ENCODE results near the gene CYB5R2.

CYB5R2 gene

DNA sequence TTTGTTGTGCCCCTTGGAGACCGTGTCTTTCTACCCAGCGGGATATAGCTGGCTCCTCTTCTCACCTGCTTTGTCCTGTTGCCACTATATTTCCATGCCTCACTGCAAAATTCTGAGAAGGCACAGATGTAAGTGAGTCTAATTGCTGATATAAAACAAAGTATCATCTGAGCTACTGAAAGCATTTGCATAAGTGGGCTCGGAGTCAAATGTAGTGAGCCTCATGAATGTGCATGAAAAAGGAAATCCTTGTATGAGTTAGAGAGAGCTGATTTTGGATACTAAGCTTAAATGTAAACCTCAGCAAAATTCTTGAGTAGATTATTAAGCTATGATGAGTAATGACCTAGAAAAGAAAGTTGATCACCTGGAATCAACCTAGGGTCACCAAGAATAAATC, 19.1 kb upstream of the CYB5R2 start:
- TF ChIP-seq, protein P1, sequence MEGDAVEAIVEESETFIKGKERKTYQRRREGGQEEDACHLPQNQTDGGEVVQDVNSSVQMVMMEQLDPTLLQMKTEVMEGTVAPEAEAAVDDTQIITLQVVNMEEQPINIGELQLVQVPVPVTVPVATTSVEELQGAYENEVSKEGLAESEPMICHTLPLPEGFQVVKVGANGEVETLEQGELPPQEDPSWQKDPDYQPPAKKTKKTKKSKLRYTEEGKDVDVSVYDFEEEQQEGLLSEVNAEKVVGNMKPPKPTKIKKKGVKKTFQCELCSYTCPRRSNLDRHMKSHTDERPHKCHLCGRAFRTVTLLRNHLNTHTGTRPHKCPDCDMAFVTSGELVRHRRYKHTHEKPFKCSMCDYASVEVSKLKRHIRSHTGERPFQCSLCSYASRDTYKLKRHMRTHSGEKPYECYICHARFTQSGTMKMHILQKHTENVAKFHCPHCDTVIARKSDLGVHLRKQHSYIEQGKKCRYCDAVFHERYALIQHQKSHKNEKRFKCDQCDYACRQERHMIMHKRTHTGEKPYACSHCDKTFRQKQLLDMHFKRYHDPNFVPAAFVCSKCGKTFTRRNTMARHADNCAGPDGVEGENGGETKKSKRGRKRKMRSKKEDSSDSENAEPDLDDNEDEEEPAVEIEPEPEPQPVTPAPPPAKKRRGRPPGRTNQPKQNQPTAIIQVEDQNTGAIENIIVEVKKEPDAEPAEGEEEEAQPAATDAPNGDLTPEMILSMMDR (IDR thresholded peaks at IDR 0.05; ENCODE audit: extremely low read depth, insufficient read depth, missing control alignments) = no peak
- DNase-seq (ENCODE audit: low spot score) = no peak
- in situ Hi-C loops (cut with MboI; ENCODE audit: low pct_unique_long_range_greater_than_20kb, low sequenced_read_pairs, unreplicated experiment) = loop anchor here (10.0 kb wide), 1 partner anchor 598 kb away; no protein-coding TSS in a partner anchor

DNA sequence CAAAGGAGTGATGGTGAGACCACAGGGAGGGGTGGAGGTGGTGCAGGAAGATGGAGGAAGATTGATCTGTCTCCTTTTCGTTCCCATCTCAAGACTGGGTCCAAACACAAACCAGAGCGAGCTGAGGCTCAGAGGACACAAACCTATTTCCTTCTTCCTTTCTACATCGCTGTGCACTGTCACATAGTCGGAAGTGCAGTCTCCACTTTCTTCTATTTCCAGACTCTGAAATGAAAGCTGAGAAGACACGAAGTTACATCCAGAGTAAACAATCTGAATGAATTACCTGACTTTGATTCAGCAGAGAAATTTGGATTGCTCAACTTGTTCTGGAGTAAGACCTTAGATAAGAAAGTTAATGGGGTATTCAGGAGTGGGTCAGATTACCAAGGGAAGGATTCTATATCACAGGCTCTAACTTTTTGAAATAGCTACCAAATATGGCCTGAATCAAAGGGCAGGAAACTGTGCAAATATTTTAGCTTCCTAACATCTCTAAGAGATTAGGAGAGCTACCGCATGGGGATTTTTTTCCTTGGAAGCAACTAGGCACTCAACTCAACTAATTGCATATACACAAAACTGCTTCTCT, 18.6 kb upstream of the CYB5R2 start:
- TF ChIP-seq, protein P1 (IDR thresholded peaks at IDR 0.05; ENCODE audit: extremely low read depth, insufficient read depth, missing control alignments) = no peak
- in situ Hi-C loops (cut with MboI; ENCODE audit: low pct_unique_long_range_greater_than_20kb, low sequenced_read_pairs, unreplicated experiment) = loop anchor here (10.0 kb wide), 1 partner anchor 597 kb away; no protein-coding TSS in a partner anchor
- no peak for DNase-seq (ENCODE audit: low spot score)

DNA sequence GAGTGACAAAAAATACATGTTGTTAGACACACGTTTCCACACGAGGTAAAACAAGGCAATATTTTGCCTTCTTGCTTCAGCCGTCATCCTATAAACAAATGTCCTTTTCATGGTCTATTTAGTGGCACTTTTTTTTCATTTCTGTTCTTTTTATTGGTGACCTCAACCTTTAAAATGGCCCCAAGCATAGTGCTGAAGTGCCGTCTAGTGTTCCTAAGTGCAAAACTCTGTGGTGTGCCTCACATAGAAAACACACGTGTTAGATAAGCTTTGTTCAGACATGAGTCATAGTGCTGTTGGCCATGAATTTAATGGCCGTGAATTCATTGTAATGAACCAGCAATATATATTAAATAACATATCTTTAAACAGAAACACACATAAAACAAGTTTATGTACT, 17.3 kb upstream of the CYB5R2 start:
- TF ChIP-seq, protein P1 (IDR thresholded peaks at IDR 0.05; ENCODE audit: extremely low read depth, insufficient read depth, missing control alignments) = no peak
- no peak for DNase-seq (ENCODE audit: low spot score)
- in situ Hi-C loops (cut with MboI; ENCODE audit: low pct_unique_long_range_greater_than_20kb, low sequenced_read_pairs, unreplicated experiment) = loop anchor here (10.0 kb wide), 1 partner anchor 596 kb away; no protein-coding TSS in a partner anchor

DNA sequence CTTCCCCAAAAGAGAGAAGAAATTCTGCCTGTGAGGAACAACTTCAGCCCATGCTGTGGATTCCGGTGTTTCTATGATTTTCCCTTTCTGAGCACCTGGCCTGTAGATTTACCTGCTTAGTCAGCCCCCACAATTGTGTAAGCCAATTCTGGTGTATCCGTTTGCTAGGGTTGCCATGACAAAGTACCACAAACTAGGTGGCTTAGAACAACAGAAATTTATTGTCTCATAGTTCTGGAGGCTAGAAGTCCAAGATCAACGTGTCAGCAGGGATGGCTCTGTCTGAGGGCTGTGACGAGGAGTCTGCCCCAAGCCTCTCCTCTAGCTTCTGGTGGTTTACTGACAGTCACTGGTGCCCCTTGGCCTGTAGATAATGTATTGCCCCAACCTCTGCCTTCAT, 15.9 kb upstream of the CYB5R2 start:
- DNase-seq (ENCODE audit: low spot score) = no peak
- in situ Hi-C loops (cut with MboI; ENCODE audit: low pct_unique_long_range_greater_than_20kb, low sequenced_read_pairs, unreplicated experiment) = loop anchor here (10.0 kb wide), 2 partner anchors 254 to 334 kb away; no protein-coding TSS in a partner anchor
- TF ChIP-seq, protein P1 (IDR thresholded peaks at IDR 0.05; ENCODE audit: extremely low read depth, insufficient read depth, missing control alignments) = no peak

DNA sequence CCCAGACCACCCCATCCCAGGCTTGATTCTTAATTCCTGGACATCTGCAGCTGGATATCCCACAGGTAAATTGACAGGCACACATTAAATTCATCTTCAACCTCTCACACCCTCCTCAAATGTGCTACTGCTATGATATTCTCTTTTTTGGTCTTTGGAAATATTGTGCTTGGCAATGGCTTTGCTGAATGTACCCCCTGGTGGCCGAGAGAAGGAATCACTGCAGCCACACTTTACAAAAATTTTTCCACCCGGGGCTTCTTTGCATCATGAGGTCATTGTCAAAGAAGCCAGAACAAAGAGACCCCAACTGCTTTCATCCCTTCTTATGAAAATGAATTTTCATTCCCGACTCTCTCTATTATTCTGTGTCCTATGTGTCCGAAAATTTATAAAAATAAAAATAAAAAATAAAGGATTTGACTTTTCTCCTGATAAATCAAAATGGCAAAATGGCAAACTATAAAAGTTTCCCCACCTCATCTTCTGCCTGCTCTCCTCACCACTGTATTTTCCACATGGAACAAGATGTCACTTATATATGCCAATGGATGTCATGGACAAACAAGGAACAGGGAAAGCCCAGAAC, 15.0 kb upstream of the CYB5R2 start:
- TF ChIP-seq, protein P1 (IDR thresholded peaks at IDR 0.05; ENCODE audit: extremely low read depth, insufficient read depth, missing control alignments) = peak; percentile 87
- in situ Hi-C loops (cut with MboI; ENCODE audit: low pct_unique_long_range_greater_than_20kb, low sequenced_read_pairs, unreplicated experiment) = loop anchor here (10.0 kb wide), 2 partner anchors 254 to 334 kb away; no protein-coding TSS in a partner anchor
- DNase-seq (ENCODE audit: low spot score) = no peak

DNA sequence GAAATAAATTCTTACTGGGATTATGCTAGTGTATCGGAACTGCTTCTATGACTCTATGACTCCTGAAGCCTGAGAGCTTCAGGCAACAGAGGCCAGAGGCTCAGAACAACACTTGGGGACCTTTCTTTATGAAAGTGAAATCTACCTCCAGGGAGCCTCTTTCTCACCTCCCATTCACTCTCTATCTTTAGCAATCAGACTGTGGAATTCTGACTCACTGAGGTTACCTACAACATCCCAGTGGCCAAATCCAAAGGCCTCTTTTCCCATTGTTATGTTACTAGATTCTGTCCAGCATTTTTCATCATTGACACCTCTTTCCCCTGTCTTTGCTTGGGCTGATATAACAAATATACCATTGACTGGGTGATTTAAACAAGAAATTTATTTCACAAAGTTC, 14.1 kb upstream of the CYB5R2 start:
- TF ChIP-seq, protein P1 (IDR thresholded peaks at IDR 0.05; ENCODE audit: extremely low read depth, insufficient read depth, missing control alignments) = no peak
- DNase-seq (ENCODE audit: low spot score) = no peak
- in situ Hi-C loops (cut with MboI; ENCODE audit: low pct_unique_long_range_greater_than_20kb, low sequenced_read_pairs, unreplicated experiment) = loop anchor here (10.0 kb wide), 2 partner anchors 253 to 333 kb away; no protein-coding TSS in a partner anchor

Data from GM13977 (cell line).